ENCODE data around the gene ABCD3.

ABCD3 gene

DNA sequence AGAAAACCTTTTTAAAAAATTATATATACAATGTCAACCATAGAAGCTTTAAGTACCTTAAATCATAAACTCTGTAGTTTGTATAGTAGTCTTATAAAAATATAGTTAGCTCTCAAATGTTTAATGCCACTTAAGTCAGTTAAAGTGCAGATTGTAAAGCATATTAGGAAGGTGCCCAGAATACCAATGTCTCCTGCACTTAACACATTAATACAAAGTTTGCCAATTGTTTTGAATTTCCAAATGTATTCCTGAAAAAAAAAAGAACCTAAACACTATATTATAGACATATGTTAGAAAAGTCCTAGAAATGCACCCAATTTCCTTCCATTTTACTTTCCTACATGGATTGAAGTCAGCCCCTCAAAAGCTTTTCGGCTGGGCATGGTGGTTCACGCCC, 111.2 kb downstream of the ABCD3 start:
- DNase-seq, result no peak

DNA sequence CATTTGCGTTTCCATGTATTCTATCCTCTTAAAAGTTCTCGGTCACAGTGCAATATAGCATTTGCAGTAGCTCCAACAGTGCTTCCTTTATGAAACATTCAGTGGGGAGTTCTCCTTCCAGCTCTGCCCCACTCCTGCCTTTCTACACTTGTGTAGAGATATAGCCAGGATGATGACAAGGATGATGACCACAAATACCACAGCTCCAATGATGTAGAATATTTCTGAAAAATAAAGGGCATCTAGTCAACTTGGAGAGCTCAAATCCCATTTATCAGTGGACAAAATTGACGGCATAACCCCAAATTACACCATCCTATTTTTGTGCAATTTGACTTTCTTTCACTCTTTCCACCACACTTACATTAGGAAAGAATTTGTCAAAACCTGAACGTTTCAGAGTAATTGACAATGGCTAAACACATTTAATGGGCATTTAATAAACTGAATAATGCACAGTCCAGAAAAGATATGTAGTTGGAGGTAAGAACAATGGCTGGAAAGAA, 112.2 kb downstream of the ABCD3 start:
- DNase-seq, result no peak

DNA sequence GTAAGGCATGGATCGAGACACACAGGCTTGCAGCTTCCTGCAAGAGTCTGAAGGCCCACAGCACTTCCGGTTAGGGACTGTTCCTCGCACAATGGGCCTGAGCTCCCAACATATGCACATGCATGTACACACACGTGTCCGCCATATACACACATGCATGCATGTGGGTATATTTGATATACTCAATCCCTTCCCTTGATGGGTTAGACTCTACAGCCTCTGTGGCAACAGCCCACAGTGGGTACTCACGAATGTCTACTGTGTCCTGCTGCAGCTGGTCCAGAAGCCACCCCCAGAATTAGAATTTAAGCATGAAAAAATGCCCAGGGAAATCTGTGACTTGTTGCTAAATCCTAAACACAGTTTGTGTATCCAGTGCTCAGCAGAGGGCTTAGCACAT, 113.5 kb downstream of the ABCD3 start:
- DNase-seq, result no peak

DNA sequence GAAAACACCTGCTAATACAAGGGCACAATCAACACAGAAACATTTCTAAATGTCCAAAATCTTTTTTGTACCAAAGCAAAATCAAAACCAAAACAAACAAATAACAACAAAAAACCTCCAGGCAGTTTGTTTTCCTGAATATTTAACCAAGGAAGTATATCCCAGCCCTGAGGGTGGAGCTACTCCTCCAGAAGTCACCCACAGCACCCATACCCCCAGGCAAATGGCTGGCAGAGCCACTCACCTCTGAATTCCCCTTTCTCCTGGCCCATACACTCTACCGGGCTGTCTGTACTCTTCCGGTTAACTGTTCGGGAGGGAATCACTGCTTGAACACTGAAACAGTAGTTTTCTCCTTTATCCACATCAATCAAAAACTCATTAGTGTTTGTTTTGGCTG, 113.9 kb downstream of the ABCD3 start:
- DNase-seq, result no peak

DNA sequence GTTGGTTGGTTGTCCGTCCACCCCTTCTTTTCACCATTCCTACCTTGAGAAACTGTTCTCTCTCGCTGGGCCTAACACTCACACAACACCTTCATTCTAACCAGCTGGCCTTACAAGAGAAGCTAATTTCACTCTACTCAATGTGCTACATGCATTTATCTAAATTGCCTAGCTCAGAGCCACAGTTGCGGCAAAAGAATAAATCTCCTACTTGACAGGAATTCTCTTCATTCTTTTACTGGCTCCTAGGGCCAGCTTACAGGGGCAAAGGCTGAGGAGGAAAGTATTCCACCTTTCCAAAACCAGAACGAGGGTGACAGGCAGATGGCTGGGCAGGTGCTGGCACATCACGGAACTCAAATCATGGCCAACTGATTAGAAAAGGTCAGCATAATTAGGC, 116.9 kb downstream of the ABCD3 start:
- DNase-seq, result no peak

DNA sequence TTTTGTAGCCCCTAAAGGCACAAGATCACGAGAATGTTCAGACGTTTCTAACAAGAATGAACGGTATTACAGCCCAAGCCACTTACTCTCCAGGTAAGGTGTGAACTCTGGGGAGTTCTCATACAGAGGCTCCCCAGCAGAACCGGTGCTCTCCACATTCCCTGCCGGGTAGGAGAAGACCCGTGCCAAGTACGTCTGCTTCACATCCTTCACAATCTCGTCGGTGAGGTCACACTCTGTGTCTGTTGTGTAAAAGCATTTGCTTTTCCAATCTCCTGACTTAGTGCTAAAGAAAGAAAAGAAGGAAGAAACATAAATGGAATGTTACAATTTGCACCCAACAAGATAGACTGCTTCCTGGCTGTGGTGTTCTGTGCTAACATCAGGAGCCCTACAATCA, 117.7 kb downstream of the ABCD3 start:
- DNase-seq, result no peak

DNA sequence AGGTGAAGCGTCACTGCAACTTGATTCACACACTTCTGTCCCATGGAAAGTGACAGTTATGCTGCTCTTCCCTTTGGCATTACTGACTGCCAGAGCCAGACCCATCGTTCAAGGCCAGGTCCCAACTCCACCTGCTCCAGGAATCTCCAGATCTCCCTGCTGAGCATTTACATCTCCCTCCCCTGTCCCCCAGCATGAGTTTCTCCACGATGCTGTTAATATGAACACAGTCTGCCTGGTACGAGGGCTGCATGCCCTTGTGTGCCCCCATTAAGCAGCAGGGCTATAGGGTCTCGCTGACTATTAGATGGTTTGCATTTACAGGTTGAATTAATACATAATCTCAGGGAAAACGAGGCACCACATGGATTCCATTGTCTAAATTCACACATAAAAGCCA, 119.1 kb downstream of the ABCD3 start:
- DNase-seq, result no peak

DNA sequence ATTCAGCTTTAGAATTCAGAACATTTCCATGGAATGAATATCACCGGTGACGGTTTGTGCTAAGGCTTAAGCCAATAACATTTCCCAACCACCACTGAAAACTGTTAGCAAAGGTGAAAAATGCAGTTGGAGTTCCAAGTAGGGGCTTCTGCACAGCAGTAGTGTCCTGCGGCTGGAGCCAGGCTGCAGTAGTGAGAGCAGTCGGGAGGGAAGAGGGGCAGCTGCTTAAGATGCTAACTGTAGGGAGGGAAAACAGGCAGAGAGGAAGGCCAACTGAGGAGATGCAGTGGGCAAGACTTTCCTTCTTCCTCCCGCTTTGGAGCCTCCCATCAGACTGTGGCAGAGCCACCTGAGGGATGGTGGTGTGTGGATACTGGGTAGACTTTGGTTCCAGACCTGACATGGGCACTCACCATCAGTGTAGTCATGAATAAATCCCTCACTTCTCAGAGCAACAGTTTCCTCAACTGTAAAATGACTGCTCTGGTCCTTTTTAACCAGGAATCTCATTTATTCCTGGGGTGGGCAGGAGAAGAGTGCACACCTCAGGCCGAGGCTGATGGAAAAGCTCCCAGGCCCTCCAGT, 120.1 kb downstream of the ABCD3 start:
- no peak for DNase-seq

DNA sequence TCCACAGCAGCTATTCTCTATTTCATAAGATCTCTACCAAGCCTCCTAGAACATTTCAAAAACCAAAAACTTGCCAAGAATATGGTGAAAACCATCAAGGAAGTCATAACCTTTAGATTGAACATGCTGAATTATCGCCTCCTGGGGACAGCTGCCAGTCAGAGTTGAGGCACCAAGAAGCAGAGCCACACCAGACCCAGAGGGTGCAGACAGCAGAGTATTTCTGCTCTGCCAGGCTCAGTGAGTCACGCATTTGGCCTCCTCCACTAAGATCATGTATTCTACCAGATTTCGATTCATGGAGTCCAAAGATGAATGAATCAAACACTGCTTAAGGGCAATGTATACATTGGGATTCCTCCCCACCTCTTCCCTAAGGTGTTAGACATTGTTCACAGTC, 121.3 kb downstream of the ABCD3 start:
- DNase-seq, result no peak

DNA sequence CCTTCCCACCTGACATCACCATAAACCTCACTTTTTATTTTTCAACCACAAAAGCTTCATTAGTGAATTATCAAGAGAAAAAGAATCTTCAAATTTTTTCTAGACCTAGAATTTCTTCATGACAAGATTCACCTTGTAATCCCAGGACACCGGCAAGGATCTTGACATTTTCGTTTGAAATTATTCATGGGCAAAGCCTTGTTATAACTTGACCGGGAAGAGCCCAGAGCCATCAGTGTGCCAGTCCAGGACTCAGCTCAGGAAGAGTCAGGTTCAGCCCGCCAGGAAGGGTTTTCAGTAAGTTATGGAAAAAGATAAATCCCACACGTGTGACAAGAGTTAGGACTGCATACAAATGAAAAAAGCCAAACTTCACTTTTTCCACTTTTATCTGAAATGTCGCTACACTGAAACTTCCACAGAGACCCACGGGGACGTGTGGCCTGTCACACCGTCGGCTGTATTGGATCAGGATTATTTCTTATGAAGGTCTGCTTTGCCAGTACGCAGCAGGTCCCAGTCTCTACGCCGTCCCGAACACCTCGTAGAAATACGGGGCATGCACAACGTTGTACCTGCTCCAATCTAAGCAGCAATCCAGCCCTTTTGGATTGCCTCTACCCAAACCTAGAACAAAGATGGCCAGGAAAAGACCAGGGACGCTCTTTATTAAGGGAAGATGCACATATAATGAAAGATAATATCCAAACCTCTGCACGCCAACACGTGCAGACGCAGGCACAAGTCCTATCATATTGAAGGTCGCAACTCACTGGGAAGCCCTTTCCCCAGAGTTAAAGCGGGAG, 122.5 kb downstream of the ABCD3 start:
- no peak for DNase-seq

DNA sequence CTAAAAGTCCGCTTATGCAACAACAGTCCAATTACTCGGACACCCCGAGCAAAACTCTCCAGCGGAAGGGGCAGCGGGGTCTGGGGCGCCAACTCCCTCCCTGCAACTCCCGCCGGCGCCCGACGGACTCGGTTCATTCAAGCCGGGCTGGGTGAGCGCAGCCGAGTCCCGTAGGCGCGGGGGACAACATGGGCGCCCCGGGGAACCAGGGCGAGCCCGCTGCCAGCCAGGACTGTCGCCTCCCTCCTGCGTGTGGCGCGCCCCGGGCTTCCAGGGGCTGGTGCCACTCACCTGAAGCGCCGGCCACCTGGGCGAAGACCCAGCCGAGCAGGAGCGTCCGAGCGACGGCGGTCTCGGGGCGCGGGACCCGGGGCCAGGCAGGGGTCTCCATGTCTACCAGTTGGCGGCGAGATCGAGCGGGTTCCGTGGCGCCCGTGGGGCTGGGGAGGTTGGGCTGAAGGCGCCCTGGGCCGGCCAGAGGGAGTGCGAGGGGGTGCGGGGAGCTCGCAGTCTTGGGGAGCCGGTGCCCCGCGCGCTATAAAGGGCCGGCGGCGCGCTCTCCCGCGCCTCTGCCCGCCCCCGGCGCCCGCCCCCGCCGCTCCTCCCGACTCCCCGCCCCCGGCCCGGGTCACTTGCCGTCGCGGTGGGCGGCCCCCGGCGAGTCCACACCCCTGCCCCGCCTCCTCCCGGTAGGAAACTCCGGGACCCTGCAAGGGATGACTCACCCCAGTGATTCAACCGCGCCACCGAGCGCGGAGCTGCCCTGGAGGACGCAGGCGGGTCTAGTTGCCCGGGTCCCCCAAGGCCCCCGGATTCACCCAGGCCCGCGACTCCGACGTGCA, 123.3 kb downstream of the ABCD3 start, which contains the start of gene F3:
Gene F3 (minus strand): TSS at position 514 of the 842 bp plus-strand sequence. CDS start 123 bp downstream, at position 391.
- peak; percentile 70 for DNase-seq

DNA sequence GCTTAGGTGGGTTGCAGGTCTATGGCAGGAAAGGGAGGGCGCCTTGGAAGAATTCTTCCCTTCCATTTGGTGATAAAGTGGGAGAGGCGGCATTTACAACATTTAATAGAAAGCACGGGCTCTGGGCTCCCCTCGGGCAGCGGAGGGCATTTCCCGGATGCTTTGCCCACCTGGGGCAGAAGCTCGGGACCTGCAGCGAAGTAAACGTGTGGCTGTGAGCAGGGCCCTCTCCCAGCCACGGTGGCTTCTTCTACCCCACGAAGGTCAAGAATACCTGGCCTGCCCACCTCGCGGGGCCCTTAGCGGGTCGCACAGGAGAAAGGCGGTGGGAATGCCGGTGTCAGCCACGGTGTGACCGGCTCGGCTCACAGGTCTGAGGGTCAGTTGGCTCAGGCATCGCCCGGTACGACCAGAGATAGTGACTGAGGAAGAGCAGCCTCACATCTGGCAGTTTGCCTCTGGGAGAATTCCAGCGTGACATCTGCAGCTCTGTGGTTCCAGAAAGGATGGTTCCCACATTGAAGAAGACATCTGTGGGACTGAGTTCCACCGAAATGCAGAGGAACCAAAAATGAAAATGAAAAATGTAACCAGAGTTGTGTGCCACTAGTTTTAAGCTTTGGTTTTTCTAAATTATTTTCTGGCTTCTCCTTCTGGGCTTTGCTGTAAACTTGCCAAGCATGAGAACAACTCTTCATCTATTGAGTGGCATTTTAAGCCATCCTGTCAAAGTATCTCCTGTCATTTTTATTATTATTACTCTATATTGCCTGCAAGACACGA, 124.1 kb downstream of the ABCD3 start:
- no peak for DNase-seq

DNA sequence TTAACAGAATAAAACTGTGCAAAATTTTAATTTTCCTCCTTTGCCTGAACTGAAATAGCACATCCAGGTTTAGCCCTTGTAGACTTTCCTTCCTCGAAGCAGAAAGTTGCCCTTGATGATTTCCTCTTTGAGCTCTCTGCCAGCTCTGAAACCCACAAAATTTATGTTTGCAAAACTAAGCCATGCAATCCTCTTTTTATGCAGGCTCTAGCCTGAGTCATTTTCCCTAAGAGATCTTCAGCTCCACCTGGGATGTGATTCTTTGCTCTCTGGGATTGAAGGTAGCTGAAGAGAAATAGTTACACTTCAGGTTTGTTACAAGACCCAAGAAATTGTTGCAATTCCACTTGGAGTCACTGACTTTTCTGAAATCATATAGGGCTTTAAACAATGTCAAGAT, 124.8 kb downstream of the ABCD3 start:
- no peak for DNase-seq

DNA sequence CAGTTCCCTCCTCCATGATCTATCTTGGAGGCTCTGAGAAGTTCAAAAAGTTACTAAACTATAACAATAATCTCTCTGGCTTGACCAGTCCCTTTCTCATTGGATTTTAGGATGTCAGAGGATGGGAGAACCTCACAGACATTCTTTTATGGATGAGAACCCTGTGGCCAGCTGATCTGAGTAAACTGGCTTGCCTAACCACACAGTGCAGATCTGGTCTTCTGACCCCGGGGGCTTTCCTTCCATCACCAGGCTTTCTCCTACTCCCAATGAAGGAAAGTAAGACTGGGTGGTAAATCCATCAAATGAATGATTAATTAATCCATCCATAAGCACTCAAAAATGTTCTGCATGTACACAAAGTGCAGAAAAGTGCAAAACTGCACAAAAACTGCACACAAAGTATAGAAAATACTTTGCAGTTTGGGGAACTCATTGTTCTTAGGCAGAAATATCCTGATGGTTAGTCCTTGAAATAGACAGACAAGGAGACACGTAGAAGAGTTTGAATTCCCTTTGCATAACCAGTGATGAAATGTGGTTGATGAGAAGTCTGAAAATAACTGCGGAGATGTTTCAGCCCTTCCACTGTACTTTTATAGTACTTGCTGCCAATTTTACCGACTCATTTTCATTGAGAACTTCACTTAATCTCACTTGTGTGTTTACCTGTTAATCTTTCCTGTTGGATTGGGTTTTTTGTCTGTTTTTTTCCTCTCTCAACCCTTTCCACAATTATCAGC, 125.9 kb downstream of the ABCD3 start:
- no peak for DNase-seq

DNA sequence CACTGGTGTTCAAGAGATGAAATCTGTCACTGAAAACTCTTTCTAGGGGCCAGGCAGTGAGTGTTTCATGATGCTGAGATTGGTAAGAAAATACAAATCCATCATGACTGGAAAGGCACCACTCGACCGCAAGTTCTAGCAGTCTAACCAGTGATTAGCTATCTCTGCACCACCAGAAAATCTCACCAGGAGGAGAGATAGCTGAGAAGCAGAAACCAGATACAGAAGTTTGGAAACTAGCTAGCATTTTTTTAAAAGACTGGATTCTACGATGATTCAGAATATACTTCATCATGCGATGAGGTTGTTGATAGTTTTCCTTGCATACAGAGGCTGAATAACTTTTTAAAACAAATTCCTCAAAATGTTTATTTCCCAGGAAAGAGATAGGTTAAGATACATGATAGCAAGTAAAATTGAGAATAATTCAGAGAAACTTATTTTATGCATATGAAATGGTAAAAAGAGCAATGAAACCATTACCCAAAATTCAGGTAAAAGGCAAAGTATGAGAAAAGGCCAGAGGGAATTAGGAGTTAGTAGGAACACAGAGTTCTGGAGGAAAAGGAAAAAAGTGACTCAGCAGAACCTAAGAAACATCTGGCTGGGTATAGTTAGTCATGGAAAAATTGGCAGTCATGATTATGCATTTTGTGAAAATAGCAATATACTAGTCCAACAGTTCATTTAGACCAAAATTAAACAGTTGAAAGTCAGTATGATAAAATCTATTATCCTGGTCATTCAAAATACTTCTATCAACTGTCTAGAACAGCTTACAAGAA, 126.7 kb downstream of the ABCD3 start:
- DNase-seq, result no peak

DNA sequence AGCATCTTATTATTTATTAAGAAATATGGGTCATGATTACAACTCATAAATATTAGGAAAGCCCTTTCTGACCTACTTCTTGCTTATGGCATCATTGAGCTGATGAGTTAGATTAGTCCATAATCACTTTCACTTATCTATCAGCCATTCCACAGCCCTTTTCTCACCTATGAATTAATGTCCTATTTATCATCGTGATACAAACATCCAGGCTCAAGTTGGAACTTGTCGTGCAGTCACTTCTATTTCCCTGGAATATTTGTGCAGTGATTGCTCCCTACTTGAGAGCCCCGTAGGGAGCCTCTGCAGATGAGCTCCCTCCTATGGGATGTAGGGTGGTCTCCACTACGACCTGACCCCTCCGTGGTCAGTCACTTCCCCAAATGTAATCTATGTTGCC, 131.5 kb downstream of the ABCD3 start:
- DNase-seq, result no peak

DNA sequence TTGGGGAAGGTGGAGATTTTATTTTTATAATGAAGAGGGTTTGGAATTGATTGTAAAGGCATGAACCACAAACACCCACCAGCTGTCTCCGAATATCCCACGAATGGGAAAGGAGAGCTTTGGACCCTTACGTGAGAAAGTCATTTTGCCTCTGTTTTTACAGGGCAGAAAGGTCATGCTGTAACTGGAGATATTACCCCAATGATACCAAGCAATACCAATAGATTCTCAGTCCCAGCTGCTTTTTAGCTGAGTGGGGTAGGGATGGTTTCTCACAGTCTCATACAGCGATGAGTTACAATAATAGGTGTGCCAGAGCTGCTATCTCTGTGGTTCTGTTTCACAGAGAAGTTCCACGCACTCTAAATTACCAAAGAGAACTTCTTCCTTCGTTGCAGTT, 132.2 kb downstream of the ABCD3 start:
- no peak for DNase-seq

DNA sequence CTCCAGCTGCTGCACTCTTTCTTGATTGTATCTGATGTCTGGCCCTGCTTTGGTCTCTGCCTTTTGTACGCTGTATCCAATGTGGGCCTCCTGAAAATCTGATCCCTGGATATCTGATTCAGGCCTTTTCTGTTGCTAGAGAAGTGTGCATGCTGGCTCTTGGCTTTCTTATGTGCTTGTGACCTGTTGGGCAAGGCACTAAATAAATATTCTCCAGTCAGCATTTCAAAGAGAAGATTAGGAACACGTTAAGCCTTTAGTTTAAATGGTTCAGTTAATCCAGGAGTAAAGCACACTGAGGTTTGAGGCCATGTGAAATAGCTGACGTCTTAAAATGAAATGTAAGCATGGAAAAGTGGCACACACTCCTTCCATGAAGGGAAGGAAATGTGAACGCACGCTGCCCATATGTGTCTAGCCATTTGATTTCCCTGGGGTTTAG, 132.6 kb downstream of the ABCD3 start:
- no peak for DNase-seq

DNA sequence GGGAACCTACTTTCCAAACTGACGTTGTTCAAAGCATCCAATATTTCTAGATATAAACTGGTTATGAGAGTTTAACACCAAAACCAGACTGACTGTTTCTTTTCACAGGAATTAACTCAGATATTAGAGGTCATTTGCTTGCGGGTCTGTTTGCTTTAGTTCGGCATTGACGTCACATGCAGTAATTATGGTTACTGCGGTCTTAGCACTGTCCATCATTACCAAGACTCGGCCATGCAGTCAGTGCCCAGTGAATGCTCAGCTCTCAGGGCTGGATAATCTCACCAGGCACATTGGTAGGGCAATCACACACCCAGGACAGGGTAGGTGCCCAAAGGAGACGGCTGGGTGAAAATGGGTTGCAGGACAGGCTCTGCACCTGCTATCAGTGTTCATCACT, 133.3 kb downstream of the ABCD3 start:
- DNase-seq, result no peak

DNA sequence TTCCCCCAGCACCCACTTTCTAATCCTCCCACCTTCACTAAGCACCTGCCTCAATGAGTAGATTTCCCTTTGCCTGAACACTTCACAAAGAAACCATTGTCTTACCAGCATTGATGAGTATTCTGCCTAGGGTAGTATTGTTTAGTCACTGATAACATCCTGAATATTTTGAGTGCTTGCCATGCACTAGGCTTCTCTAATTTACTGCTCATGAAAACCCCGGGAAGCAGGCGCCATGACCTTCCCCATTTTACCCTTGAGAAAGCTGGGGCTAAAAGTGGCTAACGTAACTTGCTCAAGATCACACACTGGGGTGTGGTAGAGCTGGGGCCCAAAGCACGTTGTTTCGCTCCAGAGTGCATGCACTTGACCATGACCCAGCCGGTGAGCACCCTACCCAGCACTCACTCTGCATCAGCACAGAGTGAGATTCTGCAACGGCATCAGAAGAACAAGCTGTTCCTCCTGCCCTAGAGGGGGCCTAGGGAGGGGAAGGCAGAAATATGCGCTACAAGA, 133.9 kb downstream of the ABCD3 start:
- DNase-seq, result no peak

DNA sequence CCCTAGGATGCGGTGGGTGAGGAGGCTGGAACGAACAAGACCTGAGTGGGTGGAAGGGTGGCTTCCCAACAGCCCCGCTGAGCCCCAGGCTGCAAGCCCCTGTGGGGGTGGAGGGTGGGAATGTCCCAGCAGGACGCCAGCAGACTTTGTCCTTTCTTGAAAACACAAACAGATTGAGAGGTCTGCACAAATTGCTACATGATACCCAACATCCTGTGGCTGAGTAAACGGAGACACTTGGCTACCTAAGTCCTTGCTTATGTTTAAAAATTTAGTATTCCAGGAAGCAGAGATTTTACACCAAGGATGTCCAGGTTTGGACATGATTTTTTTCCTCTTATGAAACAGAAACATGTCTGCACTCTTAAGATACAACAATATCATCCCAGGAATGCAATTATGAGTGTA, 135.1 kb downstream of the ABCD3 start:
- no peak for DNase-seq
